Measurements from ENCODE around the gene FSTL5. TPM values are rescaled to one million over a fixed set of nuclear protein-coding genes. Genes with fewer than 3 reads are reported as not detected.

Gene FSTL5
- total and polyA plus RNA-seq, 2 of the 8 experiments (the other 6 are each of a cell fraction or from before 2014, with no cell fraction given) = 0.09 to 0.32 TPM

- H3K79me2 ChIP-seq (ENCODE audit: control insufficient read depth in 1 of 2, insufficient read depth in 2 of 2, low read length in 2 of 2) = no peaks in the 10 kb centered on the region
- H4K91ac ChIP-seq (replicated peaks; ENCODE audit: insufficient read length, low read length) = no peak overlapping the region
- ChIA-PET POLR2A (ENCODE audit: partially characterized antibody) (no interaction called here), CTCF (ENCODE audit: partially characterized antibody) (no interaction called here)
- no peak overlapping the region for H3K9ac ChIP-seq (replicated peaks in 1 of 4; ENCODE audit: extremely low read depth in 1 of 4, low read depth in 3 of 4, low read length in 3 of 4)
- no peaks in the 10 kb centered on the region for H3K9me3 ChIP-seq (ENCODE audit: insufficient read depth in 2 of 2, low read depth in 1 of 2, low read length in 1 of 2)
- no peaks in the 10 kb centered on the region for H3K36me3 ChIP-seq (ENCODE audit: control insufficient read depth in 2 of 4, insufficient read depth in 4 of 4, low read length in 3 of 4)
- H4K20me1 ChIP-seq (replicated peaks in 1 of 2; ENCODE audit: control insufficient read depth in 1 of 2, insufficient read depth in 2 of 2, low read length in 2 of 2) = no peaks in the 10 kb centered on the region
- H2AFZ ChIP-seq (ENCODE audit: low read length) = no peak overlapping the region
- FAIRE-seq (no peak), DNase-seq (ENCODE audit: low read depth in 1 of 2, low spot score in 2 of 2) (no peak)
- no peak overlapping the region for H3K4me3 ChIP-seq (ENCODE audit: extremely low read depth in 1 of 4, insufficient read depth in 2 of 4, low read depth in 3 of 4, low read length in 4 of 4)
- no peak overlapping the region for H3K23ac ChIP-seq (ENCODE audit: insufficient read length)
- no peak overlapping the region for H2AK5ac ChIP-seq (ENCODE audit: low read depth, low read length)
- H3K4me2 ChIP-seq (ENCODE audit: insufficient read depth in 1 of 2, low read depth in 2 of 2, low read length in 2 of 2) = no peak overlapping the region
- no peak overlapping the region for H4K5ac ChIP-seq (ENCODE audit: insufficient read length, low read depth, low read length)
- H3K23me2 ChIP-seq (ENCODE audit: low read depth, low read length) = no peaks in the 10 kb centered on the region
- no peaks in the 10 kb centered on the region for H3K4me1 ChIP-seq (replicated peaks in 1 of 4; ENCODE audit: control insufficient read depth in 3 of 4, insufficient read depth in 4 of 4, low read length in 3 of 4)
- H3K18ac ChIP-seq (ENCODE audit: extremely low read depth, low read length) = no peak overlapping the region
- no peak overlapping the region for H3K56ac ChIP-seq (replicated peaks; ENCODE audit: insufficient read length, low read depth, low read length)
- TF ChIP-seq CREB1 (IDR thresholded peaks at IDR 0.05) = no peak
- H2BK120ac ChIP-seq (replicated peaks; ENCODE audit: low read depth, low read length) = no peak overlapping the region
- H2BK15ac ChIP-seq (ENCODE audit: low read length) = no peak overlapping the region
- no peak overlapping the region for H2BK5ac ChIP-seq (ENCODE audit: low read depth, low read length)
- no peak overlapping the region for H3K4ac ChIP-seq (replicated peaks; ENCODE audit: insufficient read length, low read depth, low read length)
- no peak overlapping the region for H2BK20ac ChIP-seq (ENCODE audit: low read length)
- H3K14ac ChIP-seq (ENCODE audit: insufficient read length) = no peak overlapping the region
- H3K79me1 ChIP-seq (ENCODE audit: low read depth, low read length) = no peaks in the 10 kb centered on the region
- no peak overlapping the region for H3K27ac ChIP-seq (ENCODE audit: low read depth, low read length)
- H2BK12ac ChIP-seq (ENCODE audit: low read depth, low read length) = no peak overlapping the region
- H4K8ac ChIP-seq (ENCODE audit: extremely low read depth, insufficient read depth, low read length) = no peak overlapping the region
- no peaks in the 10 kb centered on the region for H3K27me3 ChIP-seq (replicated peaks in 1 of 4; ENCODE audit: control insufficient read depth in 3 of 4, extremely low read depth in 1 of 4, insufficient read depth in 3 of 4, low read length in 3 of 4)
Observed at GRCh38 chr4:161721947-161722346, 441.9 kb downstream of the FSTL5 start.

Data from H1 (cell line).